Amniotic epithelial cell (primary cell): ENCODE measurements around the gene PRUNE2.

Experiments used
- DNase-seq: peaks from one replicate; pipeline ENCODE4 v3.0.0-alpha.2; 2010; ENCODE audit warnings: low read depth

Gene PRUNE2

GRCh38 chr9:76655971-76656370, 249.9 kb downstream of the PRUNE2 start:
- no peak for DNase-seq

- peak; percentile 70 for DNase-seq
Measured at GRCh38 chr9:76655121-76655541, 250.8 kb downstream of the PRUNE2 start.

- peak; percentile 98 for DNase-seq
Measured at GRCh38 chr9:76654575-76654974, 251.3 kb downstream of the PRUNE2 start.

GRCh38 chr9:76654051-76654461, 251.9 kb downstream of the PRUNE2 start:
- peak; percentile 48 for DNase-seq

- no peak for DNase-seq
Measured at GRCh38 chr9:76652894-76653293, 253.0 kb downstream of the PRUNE2 start.

GRCh38 chr9:76651119-76651705, 254.7 kb downstream of the PRUNE2 start:
- DNase-seq = no peak

- no peak for DNase-seq
Measured at GRCh38 chr9:76650692-76651091, 255.2 kb downstream of the PRUNE2 start.

- no peak for DNase-seq
Measured at GRCh38 chr9:76649894-76650293, 256.0 kb downstream of the PRUNE2 start.

- no peak for DNase-seq
Measured at GRCh38 chr9:76646249-76646648, 259.7 kb downstream of the PRUNE2 start.

- no peak for DNase-seq
Measured at GRCh38 chr9:76644647-76645250, 261.2 kb downstream of the PRUNE2 start.

- no peak for DNase-seq
Measured at GRCh38 chr9:76644171-76644570, 261.7 kb downstream of the PRUNE2 start.

- DNase-seq = no peak
Measured at GRCh38 chr9:76643399-76644117, 262.4 kb downstream of the PRUNE2 start.

GRCh38 chr9:76642701-76643209, 263.2 kb downstream of the PRUNE2 start:
- DNase-seq = no peak

GRCh38 chr9:76642074-76642473, 263.8 kb downstream of the PRUNE2 start:
- no peak for DNase-seq

- no peak for DNase-seq
Measured at GRCh38 chr9:76638001-76638400, 267.9 kb downstream of the PRUNE2 start.

- DNase-seq = peak; percentile 49
Measured at GRCh38 chr9:76637416-76637815, 268.5 kb downstream of the PRUNE2 start.

- peak; percentile 92 for DNase-seq
Measured at GRCh38 chr9:76634356-76635054, 271.4 kb downstream of the PRUNE2 start.

- DNase-seq = no peak
Measured at GRCh38 chr9:76630916-76631315, 275.0 kb downstream of the PRUNE2 start.

- DNase-seq = no peak
Measured at GRCh38 chr9:76629205-76629990, 276.5 kb downstream of the PRUNE2 start.

GRCh38 chr9:76628155-76628554, 277.8 kb downstream of the PRUNE2 start:
- no peak for DNase-seq

GRCh38 chr9:76626980-76627379, 278.9 kb downstream of the PRUNE2 start:
- no peak for DNase-seq

- DNase-seq = no peak
Measured at GRCh38 chr9:76626141-76626540, 279.8 kb downstream of the PRUNE2 start.
